H1 (cell line): ENCODE data around the gene ILF3. TPM values are rescaled to one million over a fixed set of nuclear protein-coding genes. Genes with fewer than 3 reads are reported as not detected.

Experiments used
- ATF2 ChIP-seq: IDR thresholded peaks from 2 replicates; pipeline ENCODE4 v1.6.1; 2012; ENCODE audit warnings: low read length, inconsistent platforms
- CEBPB ChIP-seq: IDR thresholded peaks from 2 replicates; pipeline ENCODE4 v1.6.1; 2012; ENCODE audit warnings: low read depth, low read length
- CHD2 ChIP-seq: IDR thresholded peaks from 2 replicates; pipeline ENCODE4 v1.6.1; 2012; ENCODE audit warnings: low read length, improper control_type of control experiment
- CREB1 ChIP-seq: IDR thresholded peaks from 2 replicates; pipeline ENCODE4 v1.6.1; 2012; ENCODE audit warnings: inconsistent platforms
- CTBP2 ChIP-seq: IDR thresholded peaks from 2 replicates; pipeline ENCODE4 v1.7.0; 2011; ENCODE audit warnings: borderline replicate concordance, mild to moderate bottlenecking, moderate library complexity, mixed read lengths, low read length; ENCODE audit not compliant: insufficient read depth, insufficient read length
- HDAC2 ChIP-seq, 2 experiments: fragments of 300-600 bp in 1 of 2; sonication (generic) in 1 of 2; IDR thresholded peaks; 2 replicates each; pipeline ENCODE4 v1.6.1; 2011 to 2012; ENCODE audit warnings: low read depth in 2 of 2, low read length in 2 of 2, mild to moderate bottlenecking in 2 of 2, moderate library complexity in 2 of 2, borderline replicate concordance in 1 of 2, inconsistent platforms in 1 of 2
- HDAC6 ChIP-seq: IDR thresholded peaks from one replicate; pipeline ENCODE4 v1.7.1; 2012; ENCODE audit warnings: low read depth, mild to moderate bottlenecking, inconsistent platforms, low read length, moderate library complexity
- POLR2A ChIP-seq, 2 experiments: IDR thresholded peaks; 1 replicate in 1 of 2; 2 replicates in 1 of 2; pipeline ENCODE4 v1.6.1; 2011; ENCODE audit warnings: low read depth in 2 of 2, low read length in 2 of 2, mild to moderate bottlenecking in 2 of 2; ENCODE audit errors: control extremely low read depth in 1 of 2
- RAD21 ChIP-seq, 2 experiments: IDR thresholded peaks in 1 of 2; conservative IDR thresholded peaks in 1 of 2; 2 replicates each; pipeline ENCODE4 v1.6.1; 2011; ENCODE audit warnings: low read depth in 2 of 2, low read length in 2 of 2, improper control_type of control experiment in 1 of 2, inconsistent platforms in 1 of 2, mild to moderate bottlenecking in 1 of 2, moderate library complexity in 1 of 2
- RFX5 ChIP-seq: IDR thresholded peaks from 2 replicates; pipeline ENCODE4 v1.6.1; 2011; ENCODE audit warnings: low read depth, low read length, improper control_type of control experiment, borderline replicate concordance
- SP1 ChIP-seq: IDR thresholded peaks from 2 replicates; pipeline ENCODE4 v1.6.1; 2011; ENCODE audit warnings: low read depth, low read length
- SP2 ChIP-seq: IDR thresholded peaks from 2 replicates; pipeline ENCODE4 v1.6.1; 2012; ENCODE audit warnings: mild to moderate bottlenecking, low read length, inconsistent platforms
- SRF ChIP-seq: IDR thresholded peaks from 2 replicates; pipeline ENCODE4 v1.6.1; 2011; ENCODE audit warnings: mild to moderate bottlenecking, low read depth, low read length, moderate library complexity
- TAF7 ChIP-seq: optimal IDR thresholded peaks from 2 replicates; pipeline ENCODE3; 2011; ENCODE audit warnings: low read depth, mild to moderate bottlenecking, inconsistent platforms, low read length, moderate library complexity, borderline replicate concordance
- TCF12 ChIP-seq: IDR thresholded peaks from 2 replicates; pipeline ENCODE4 v1.6.1; 2011; ENCODE audit warnings: low read depth, mild to moderate bottlenecking, low read length
- TEAD4 ChIP-seq: IDR thresholded peaks from 2 replicates; pipeline ENCODE4 v1.6.1; 2012; ENCODE audit warnings: low read depth, low read length, inconsistent platforms, mixed read lengths
- ZNF274 ChIP-seq: IDR thresholded peaks from 2 replicates; pipeline ENCODE4 v1.7.0; 2012; ENCODE audit warnings: low read length, borderline replicate concordance; ENCODE audit errors: extremely low read depth
- polyA plus RNA-seq, 7 experiments: library from polyadenylated mRNA; depleted of rRNA in 3 of 7; stranded (reverse) in 5 of 7; unstranded in 2 of 7; fragments of >200 nt in 5 of 7; fragments of 200-250 nt in 2 of 7; gene quantifications; 1 replicate in 5 of 7; 2 replicates in 1 of 7; 4 replicates in 1 of 7; pipeline versions ENCODE4 v1.2.1 to v1.2.3, GENCODE V29; 2011 to 2013; ENCODE audit warnings: missing spikeins in 2 of 7, mixed read lengths in 2 of 7
- total RNA-seq: library from RNA; stranded (reverse); fragmentation: NEBNext Ultra II Directional; extraction: Animal tissue kit (Norgen Biotek cat#: 25700); gene quantifications from 2 replicates; pipeline ENCODE4 v1.2.1, GENCODE V29; 2021
- TF ChIP-seq, protein P1 (sequence below), 3 experiments: IDR thresholded peaks; 1 replicate in 2 of 3; 2 replicates in 1 of 3; pipeline versions ENCODE4 v1.5.1 to v1.6.1; 2011; ENCODE audit warnings: low read length in 3 of 3, mild to moderate bottlenecking in 3 of 3, inconsistent platforms in 2 of 3, low read depth in 1 of 3, moderate library complexity in 1 of 3; ENCODE audit not compliant: insufficient read depth in 1 of 3; ENCODE audit errors: control extremely low read depth in 1 of 3
- TF ChIP-seq, protein P2 (sequence below): IDR thresholded peaks from 2 replicates; pipeline ENCODE4 v1.6.1; 2012; ENCODE audit warnings: inconsistent platforms

The ILF3 gene
- total and polyA plus RNA-seq, 2 of the 8 experiments (the other 6 are each of a cell fraction or from before 2014, with no cell fraction given), result 291 to 695 TPM

DNA sequence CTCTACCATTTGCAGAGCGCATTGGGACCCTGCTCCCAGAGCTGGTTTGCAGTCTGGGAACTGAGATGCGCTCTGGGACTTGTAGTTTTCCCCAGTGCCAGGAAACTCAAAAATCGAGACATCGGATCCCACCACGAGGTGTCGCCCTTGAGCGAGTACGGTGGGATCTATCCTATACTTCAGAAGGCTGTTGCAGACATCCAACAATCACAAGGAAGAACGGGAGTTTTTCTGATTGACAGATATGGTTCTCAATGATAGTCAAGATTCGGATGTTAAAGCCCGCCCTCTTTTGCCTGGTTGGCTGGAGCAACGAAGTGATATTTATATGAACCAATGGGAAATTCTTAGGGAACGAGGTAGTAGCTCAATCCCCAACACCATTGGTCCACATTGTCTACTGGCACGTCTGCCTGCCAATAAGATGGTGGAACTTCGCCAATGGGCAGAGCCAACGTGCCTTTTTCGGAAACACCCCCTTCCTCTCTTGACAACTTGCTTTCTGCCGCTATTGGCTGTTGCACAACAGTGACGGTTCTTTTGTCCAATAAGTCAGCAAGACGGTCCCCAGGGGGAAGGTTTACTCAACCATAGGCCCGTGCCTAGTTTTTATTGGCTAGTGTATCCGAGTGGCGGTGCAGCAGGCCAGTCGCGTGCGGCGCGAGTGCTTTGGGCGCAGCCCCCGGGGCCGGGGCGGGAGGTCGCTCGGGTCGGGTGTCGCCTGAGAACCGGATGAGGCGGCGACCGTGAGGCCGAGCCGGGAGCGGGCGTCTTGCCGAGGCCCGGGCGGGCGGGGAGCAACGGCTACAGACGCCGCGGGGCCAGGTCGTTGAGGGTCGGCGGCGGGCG, 63.4 kb downstream of the ILF3 start, which contains the start of gene DNM2 (continued):
- TF ChIP-seq, protein P1, sequence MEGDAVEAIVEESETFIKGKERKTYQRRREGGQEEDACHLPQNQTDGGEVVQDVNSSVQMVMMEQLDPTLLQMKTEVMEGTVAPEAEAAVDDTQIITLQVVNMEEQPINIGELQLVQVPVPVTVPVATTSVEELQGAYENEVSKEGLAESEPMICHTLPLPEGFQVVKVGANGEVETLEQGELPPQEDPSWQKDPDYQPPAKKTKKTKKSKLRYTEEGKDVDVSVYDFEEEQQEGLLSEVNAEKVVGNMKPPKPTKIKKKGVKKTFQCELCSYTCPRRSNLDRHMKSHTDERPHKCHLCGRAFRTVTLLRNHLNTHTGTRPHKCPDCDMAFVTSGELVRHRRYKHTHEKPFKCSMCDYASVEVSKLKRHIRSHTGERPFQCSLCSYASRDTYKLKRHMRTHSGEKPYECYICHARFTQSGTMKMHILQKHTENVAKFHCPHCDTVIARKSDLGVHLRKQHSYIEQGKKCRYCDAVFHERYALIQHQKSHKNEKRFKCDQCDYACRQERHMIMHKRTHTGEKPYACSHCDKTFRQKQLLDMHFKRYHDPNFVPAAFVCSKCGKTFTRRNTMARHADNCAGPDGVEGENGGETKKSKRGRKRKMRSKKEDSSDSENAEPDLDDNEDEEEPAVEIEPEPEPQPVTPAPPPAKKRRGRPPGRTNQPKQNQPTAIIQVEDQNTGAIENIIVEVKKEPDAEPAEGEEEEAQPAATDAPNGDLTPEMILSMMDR (IDR thresholded peaks at IDR 0.05; ENCODE audit: control extremely low read depth in 1 of 3, insufficient read depth in 1 of 3, low read depth in 1 of 3, low read length in 3 of 3), result peak; percentile 72 to 96 (median 78)
- TF ChIP-seq ATF2, result 0 out of 2 replicates have a peak, but pooled peaks have one; percentile 47
- TF ChIP-seq RAD21 (IDR thresholded peaks at IDR 0.05 in 1 of 2, conservative IDR thresholded peaks at IDR 0.05 in 1 of 2; ENCODE audit: low read depth in 2 of 2, low read length in 2 of 2), result peak; percentile 67 to 71
- peak; percentile 48; the same call in 1 of the 2 replicates for TF ChIP-seq SRF
- TF ChIP-seq, protein P2, sequence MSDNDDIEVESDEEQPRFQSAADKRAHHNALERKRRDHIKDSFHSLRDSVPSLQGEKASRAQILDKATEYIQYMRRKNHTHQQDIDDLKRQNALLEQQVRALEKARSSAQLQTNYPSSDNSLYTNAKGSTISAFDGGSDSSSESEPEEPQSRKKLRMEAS, result peak; percentile 29; the same call in 1 of the 2 replicates
- no peak for TF ChIP-seq TEAD4
- TF ChIP-seq TAF7, result no peak
- no peak for TF ChIP-seq HDAC6
- peak; percentile 98 for TF ChIP-seq CHD2
- peak in 1 of 2 experiments; percentile 40; a peak in 1 of 3 replicates for TF ChIP-seq POLR2A (IDR thresholded peaks at IDR 0.05; ENCODE audit: control extremely low read depth in 1 of 2, low read depth in 2 of 2, low read length in 2 of 2)
- TF ChIP-seq RFX5, result no peak
- no peak for TF ChIP-seq HDAC2 (IDR thresholded peaks at IDR 0.05; ENCODE audit: borderline replicate concordance in 1 of 2, low read depth in 2 of 2, low read length in 2 of 2)
- TF ChIP-seq SP1, result peak; percentile 100
- no peak for TF ChIP-seq ZNF274
- TF ChIP-seq CEBPB, result peak; percentile 66; the same call in 1 of the 2 replicates
- TF ChIP-seq CREB1, result peak; percentile 73
- TF ChIP-seq SP2, result peak; percentile 100
- 0 out of 2 replicates have a peak, but pooled peaks have one; percentile 44 for TF ChIP-seq TCF12
- TF ChIP-seq CTBP2, result no peak
